Karpas-422 (cell line): ENCODE results near the gene ZNF319. TPM values are rescaled to one million over a fixed set of nuclear protein-coding genes. Genes with fewer than 3 reads are reported as not detected.

Experiments
- DNase-seq: peaks from one replicate; pipeline ENCODE4 v3.0.0-alpha.2; 2015
- H2AFZ ChIP-seq: fragments of 200-600 bp; sonication (generic); 2 replicates; pipeline ENCODE4 v1.6.1; 2014; ENCODE audit warnings: antibody characterized with exemption, low read length, mixed read lengths
- H3K27ac ChIP-seq: fragments of 200-600 bp; sonication (generic); 2 replicates; pipeline ENCODE4 v1.5.1; 2014; ENCODE audit warnings: mild to moderate bottlenecking, low read length, moderate library complexity
- H3K27me3 ChIP-seq: fragments of 200-600 bp; sonication (generic); 2 replicates; pipeline ENCODE4 v1.6.1; 2014; ENCODE audit warnings: low read length, mixed read lengths
- H3K36me3 ChIP-seq: fragments of 200-600 bp; sonication (generic); 2 replicates; pipeline ENCODE4 v1.6.1; 2014; ENCODE audit warnings: low read length, mixed read lengths; ENCODE audit not compliant: insufficient read depth
- H3K4me1 ChIP-seq: fragments of 200-600 bp; sonication (generic); 2 replicates; pipeline ENCODE4 v1.6.1; 2014; ENCODE audit warnings: mild to moderate bottlenecking, low read length, mixed read lengths
- H3K4me2 ChIP-seq: fragments of 200-600 bp; sonication (generic); 2 replicates; pipeline ENCODE4 v1.6.1; 2014; ENCODE audit warnings: low read length, low read depth, mild to moderate bottlenecking; ENCODE audit not compliant: poor library complexity, severe bottlenecking
- H3K4me3 ChIP-seq: fragments of 200-600 bp; sonication (generic); 2 replicates; pipeline ENCODE4 v1.5.1; 2014; ENCODE audit warnings: mild to moderate bottlenecking, antibody characterized with exemption, low read length, mixed read lengths
- H3K79me2 ChIP-seq: fragments of 200-600 bp; sonication (generic); 2 replicates; pipeline ENCODE4 v1.6.1; 2014; ENCODE audit warnings: mild to moderate bottlenecking, low read length, mixed read lengths
- H3K9ac ChIP-seq: fragments of 200-600 bp; sonication (generic); 2 replicates; pipeline ENCODE4 v1.6.0; 2014; ENCODE audit warnings: low read length
- H3K9me2 ChIP-seq: fragments of 200-600 bp; sonication (generic), shearing (Covaris generic); replicated peaks from 2 replicates; pipeline ENCODE4 v1.6.0; 2014; ENCODE audit warnings: mild to moderate bottlenecking, low read length, moderate library complexity; ENCODE audit not compliant: insufficient read depth
- H3K9me3 ChIP-seq: fragments of 300-700, 200-600 bp; sonication (generic); 2 replicates; pipeline ENCODE4 v1.6.1; 2014; ENCODE audit warnings: low read length, mixed read lengths
- H4K20me1 ChIP-seq: fragments of 200-600 bp; sonication (generic); 2 replicates; pipeline ENCODE4 v1.6.1; 2014; ENCODE audit warnings: mild to moderate bottlenecking, antibody characterized with exemption, low read length, low read depth; ENCODE audit not compliant: insufficient read depth
- total RNA-seq: library from RNA; depleted of rRNA; stranded (reverse); fragments of >200 nt; shearing (Covaris generic); gene quantifications from 2 replicates; pipeline ENCODE4 v1.2.3, GENCODE V29; 2014; ENCODE audit warnings: low replicate concordance

Gene ZNF319
- total RNA-seq, 1 experiment from 2014 or later = 3.7 TPM

GRCh38 chr16:57959121-57959520 is 41.4 kb downstream of the ZNF319 start:
- Histone ChIP-seq H3K4me1 (no peaks in the 10 kb centered on the region), H3K9ac (no peak overlapping the region), H4K20me1 (no peaks in the 10 kb centered on the region; the same call in 1 of the 2 replicates), H3K4me2 (no peak overlapping the region), H3K9me3 (no peaks in the 10 kb centered on the region), H3K36me3 (no peaks in the 10 kb centered on the region), H3K27me3 (no peaks in the 10 kb centered on the region), H3K27ac (no peak overlapping the region), H3K79me2 (no peaks in the 10 kb centered on the region), H3K9me2 (no peaks in the 10 kb centered on the region), H2AFZ (no peak overlapping the region), H3K4me3 (no peak overlapping the region)
- DNase-seq = no peak

GRCh38 chr16:57958544-57958943 is 41.9 kb downstream of the ZNF319 start:
- Histone ChIP-seq H3K9me2 (no peaks in the 10 kb centered on the region), H3K4me1 (no peaks in the 10 kb centered on the region), H3K9me3 (no peaks in the 10 kb centered on the region), H3K36me3 (no peaks in the 10 kb centered on the region), H3K27ac (no peak overlapping the region), H3K27me3 (no peaks in the 10 kb centered on the region), H3K9ac (no peak overlapping the region), H3K4me3 (no peak overlapping the region), H3K79me2 (no peaks in the 10 kb centered on the region), H4K20me1 (no peaks in the 10 kb centered on the region; the same call in 1 of the 2 replicates), H3K4me2 (no peak overlapping the region), H2AFZ (no peak overlapping the region)
- DNase-seq = no peak

GRCh38 chr16:57957673-57958392 is 42.6 kb downstream of the ZNF319 start:
- Histone ChIP-seq H2AFZ (no peak overlapping the region), H3K4me2 (no peak overlapping the region), H3K27me3 (no peaks in the 10 kb centered on the region)

GRCh38 chr16:57956924-57957672 is 43.4 kb downstream of the ZNF319 start:
- Histone ChIP-seq H3K9me3 (no peaks in the 10 kb centered on the region), H3K9me2 (no peaks in the 10 kb centered on the region), H3K79me2 (no peaks in the 10 kb centered on the region), H4K20me1 (no peaks in the 10 kb centered on the region; the same call in 1 of the 2 replicates), H2AFZ (no peak overlapping the region), H3K27me3 (no peaks in the 10 kb centered on the region), H3K36me3 (no peaks in the 10 kb centered on the region), H3K4me2 (no peak overlapping the region), H3K4me3 (no peak overlapping the region), H3K9ac (no peak overlapping the region), H3K27ac (no peak overlapping the region), H3K4me1 (no peaks in the 10 kb centered on the region)
- no peak for DNase-seq

More at GRCh38 chr16:57957673-57958392, 42.6 kb downstream of the ZNF319 start:
- Histone ChIP-seq H3K4me3 (no peak overlapping the region), H4K20me1 (no peaks in the 10 kb centered on the region; the same call in 1 of the 2 replicates), H3K4me1 (no peaks in the 10 kb centered on the region), H3K9ac (no peak overlapping the region), H3K79me2 (no peaks in the 10 kb centered on the region), H3K27ac (no peak overlapping the region), H3K9me2 (no peaks in the 10 kb centered on the region), H3K9me3 (no peaks in the 10 kb centered on the region), H3K36me3 (no peaks in the 10 kb centered on the region)
- DNase-seq = no peak

- no peak overlapping the region for H3K27ac ChIP-seq
- H2AFZ ChIP-seq = no peak overlapping the region
- H3K4me2 ChIP-seq = no peak overlapping the region
- H3K9ac ChIP-seq = no peak overlapping the region
- no peak overlapping the region for H3K4me3 ChIP-seq
- no peaks in the 10 kb centered on the region for H3K4me1 ChIP-seq
- H3K27me3 ChIP-seq = no peaks in the 10 kb centered on the region
- H3K9me3 ChIP-seq = no peaks in the 10 kb centered on the region
- H3K9me2 ChIP-seq = no peaks in the 10 kb centered on the region
- no peaks in the 10 kb centered on the region for H3K36me3 ChIP-seq
- no peaks in the 10 kb centered on the region for H3K79me2 ChIP-seq
- no peaks in the 10 kb centered on the region; the same call in 1 of the 2 replicates for H4K20me1 ChIP-seq
- no peak for DNase-seq
Observed at GRCh38 chr16:57956270-57956808, 44.1 kb downstream of the ZNF319 start.

- DNase-seq = no peak
- H3K4me2 ChIP-seq = no peak overlapping the region
Observed at GRCh38 chr16:57955572-57956188, 44.8 kb downstream of the ZNF319 start.

GRCh38 chr16:57953857-57954256 is 46.6 kb downstream of the ZNF319 start:
- H3K9me3 ChIP-seq = no peaks in the 10 kb centered on the region

More at GRCh38 chr16:57955572-57956188, 44.8 kb downstream of the ZNF319 start:
- no peak overlapping the region for H3K27ac ChIP-seq
- H3K79me2 ChIP-seq = no peaks in the 10 kb centered on the region
- H3K36me3 ChIP-seq = no peaks in the 10 kb centered on the region
- H3K4me1 ChIP-seq = no peaks in the 10 kb centered on the region
- H4K20me1 ChIP-seq = no peaks in the 10 kb centered on the region
- no peak overlapping the region for H3K4me3 ChIP-seq
- no peak overlapping the region for H3K9ac ChIP-seq
- no peaks in the 10 kb centered on the region for H3K27me3 ChIP-seq
- no peaks in the 10 kb centered on the region for H3K9me3 ChIP-seq
- no peaks in the 10 kb centered on the region for H3K9me2 ChIP-seq
- no peak overlapping the region for H2AFZ ChIP-seq

GRCh38 chr16:57952909-57953308 is 47.6 kb downstream of the ZNF319 start:
- no peak overlapping the region for H3K9ac ChIP-seq
- H3K79me2 ChIP-seq = no peaks in the 10 kb centered on the region
- H3K9me3 ChIP-seq = no peaks in the 10 kb centered on the region
- H3K9me2 ChIP-seq = no peaks in the 10 kb centered on the region
- no peaks in the 10 kb centered on the region for H3K4me1 ChIP-seq
- no peak overlapping the region for H2AFZ ChIP-seq
- H3K27ac ChIP-seq = no peak overlapping the region
- H3K27me3 ChIP-seq = no peaks in the 10 kb centered on the region
- H3K36me3 ChIP-seq = no peaks in the 10 kb centered on the region
- no peak overlapping the region for H3K4me2 ChIP-seq
- H3K4me3 ChIP-seq = no peak overlapping the region
- no peak for DNase-seq
- no peaks in the 10 kb centered on the region for H4K20me1 ChIP-seq

More at GRCh38 chr16:57953857-57954256, 46.6 kb downstream of the ZNF319 start:
- Histone ChIP-seq H3K27me3 (no peaks in the 10 kb centered on the region), H3K36me3 (no peaks in the 10 kb centered on the region), H3K4me1 (no peaks in the 10 kb centered on the region), H4K20me1 (no peaks in the 10 kb centered on the region), H2AFZ (no peak overlapping the region), H3K27ac (no peak overlapping the region), H3K4me3 (no peak overlapping the region), H3K79me2 (no peaks in the 10 kb centered on the region), H3K4me2 (no peak overlapping the region), H3K9ac (no peak overlapping the region), H3K9me2 (no peaks in the 10 kb centered on the region)
- DNase-seq = no peak
